GM18505 (cell line): ENCODE data around the gene KLHL4.
"Not testable (repeated sequence)": the region's sequence is repeated elsewhere in the genome, so short reads cannot be mapped to it uniquely, and the experiment has no call there.

Experiments used
- ATAC-seq: cut with Tn5 transposase; IDR thresholded peaks from one replicate; pipeline ENCODE4 v1.9.1; 2021; ENCODE audit not compliant: unreplicated experiment
- POLR2A ChIP-seq: IDR thresholded peaks from 4 replicates; pipeline ENCODE4 v1.6.1; 2011; ENCODE audit warnings: borderline replicate concordance; ENCODE audit not compliant: insufficient read depth, insufficient read length; ENCODE audit errors: extremely low read depth

The KLHL4 gene

GRCh38 chrX:87580862-87581261, 63.3 kb downstream of the KLHL4 start:
- TF ChIP-seq POLR2A, result no peak
- no peak for ATAC-seq

- TF ChIP-seq POLR2A, result no peak
- ATAC-seq, result no peak
These were observed 64.9 kb downstream of the KLHL4 start for GRCh38 chrX:87582453-87582852.

DNA sequence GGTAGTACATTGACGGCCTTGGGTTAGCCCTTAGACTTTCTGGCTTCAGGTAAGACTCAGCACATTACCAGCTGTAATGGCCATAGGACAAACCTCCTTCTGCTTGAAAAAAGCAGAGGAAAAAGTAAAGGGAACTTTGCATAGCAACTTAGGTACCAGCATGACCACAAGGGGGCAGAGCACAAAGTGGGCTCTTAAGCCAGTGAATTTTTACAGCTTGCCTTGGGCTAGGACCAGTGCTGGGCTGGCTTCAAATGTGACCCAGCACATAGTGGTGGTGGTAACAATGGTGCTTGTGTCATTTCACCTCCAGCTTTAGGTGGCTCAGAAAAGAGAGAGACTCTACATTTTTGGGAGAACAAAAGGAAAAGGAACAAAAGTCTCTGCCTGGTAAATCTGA, 66.1 kb downstream of the KLHL4 start:
- no peak for ATAC-seq
- no peak for TF ChIP-seq POLR2A

- TF ChIP-seq POLR2A, result no peak
- ATAC-seq, result no peak
These were observed 98.8 kb downstream of the KLHL4 start for GRCh38 chrX:87616371-87616770.

GRCh38 chrX:87621697-87622096, 104.1 kb downstream of the KLHL4 start:
- no peak for ATAC-seq
- TF ChIP-seq POLR2A, result no peak

GRCh38 chrX:87626996-87627395, 109.4 kb downstream of the KLHL4 start:
- no peak for TF ChIP-seq POLR2A
- ATAC-seq, result no peak

DNA sequence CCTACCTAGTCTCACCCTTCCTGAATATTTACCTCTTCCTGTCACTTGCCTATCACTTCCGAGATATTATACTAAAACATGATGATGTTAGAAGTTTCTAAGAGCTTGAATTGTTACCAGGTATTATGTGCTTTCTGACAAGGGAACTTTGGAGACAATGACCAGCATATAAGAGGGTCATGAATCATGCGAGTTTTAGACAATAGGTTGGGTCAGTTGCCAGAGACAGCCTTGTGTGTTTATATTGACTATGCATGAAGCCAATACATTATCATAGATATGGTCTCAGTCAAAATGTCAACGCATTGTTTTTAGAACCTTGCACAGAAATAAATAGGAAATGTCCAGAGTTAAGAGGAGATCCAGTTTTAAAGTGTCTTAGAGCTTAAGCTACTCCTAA, 116.8 kb downstream of the KLHL4 start:
- no peak for ATAC-seq
- TF ChIP-seq POLR2A, result no peak

GRCh38 chrX:87636533-87636932, 118.9 kb downstream of the KLHL4 start:
- no peak for ATAC-seq
- no peak for TF ChIP-seq POLR2A

DNA sequence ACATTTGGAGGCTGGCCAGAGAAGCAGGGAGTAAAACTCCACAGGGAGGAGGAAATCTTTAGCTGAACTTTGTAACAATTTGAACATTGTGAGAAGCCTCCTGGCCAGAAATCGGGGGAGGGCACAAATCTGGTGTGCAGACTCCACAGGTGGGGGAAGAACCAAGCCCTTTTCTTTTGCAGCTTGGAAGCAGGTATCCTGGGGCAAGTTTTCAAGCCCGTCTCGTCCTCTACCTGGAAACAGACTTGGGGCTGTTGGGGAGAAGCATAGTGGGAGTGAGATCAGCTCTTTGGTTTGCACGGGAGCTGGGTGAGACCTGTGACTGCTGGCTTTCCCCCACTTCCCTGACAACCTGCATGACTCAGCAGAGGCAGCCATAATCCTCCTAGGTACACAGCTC, 123.8 kb downstream of the KLHL4 start:
- ATAC-seq, result not testable (repeated sequence)

- ATAC-seq, result no peak
These were observed 144.2 kb downstream of the KLHL4 start for GRCh38 chrX:87661761-87662160.

DNA sequence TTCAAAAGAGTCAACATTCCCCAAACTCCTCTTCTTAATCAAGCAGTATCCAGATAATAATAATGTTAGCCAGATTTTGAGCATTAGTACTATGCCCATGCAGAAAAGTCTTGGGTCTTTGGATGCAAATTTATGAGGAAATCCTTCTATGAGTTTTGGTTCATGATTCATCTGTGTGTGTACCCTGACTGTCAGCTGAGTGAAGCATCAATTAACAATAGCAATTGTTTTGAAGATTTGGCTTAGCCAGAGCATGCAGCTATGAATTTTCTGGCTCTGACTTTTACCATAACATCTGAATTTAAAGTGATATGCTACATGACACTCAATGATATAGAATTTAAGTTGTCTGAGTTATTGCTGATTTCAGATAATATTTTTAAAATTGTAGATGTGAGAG, 145.8 kb downstream of the KLHL4 start:
- ATAC-seq, result no peak

More at GRCh38 chrX:87661761-87662160, 144.2 kb downstream of the KLHL4 start:
- TF ChIP-seq POLR2A, result no peak

GRCh38 chrX:87664381-87664780, 146.8 kb downstream of the KLHL4 start:
- no peak for ATAC-seq
- TF ChIP-seq POLR2A, result no peak

More for the DNA sequence above, 145.8 kb downstream of the KLHL4 start:
- TF ChIP-seq POLR2A, result no peak

GRCh38 chrX:87679849-87680248, 162.2 kb downstream of the KLHL4 start:
- TF ChIP-seq POLR2A, result no peak
- no peak for ATAC-seq

DNA sequence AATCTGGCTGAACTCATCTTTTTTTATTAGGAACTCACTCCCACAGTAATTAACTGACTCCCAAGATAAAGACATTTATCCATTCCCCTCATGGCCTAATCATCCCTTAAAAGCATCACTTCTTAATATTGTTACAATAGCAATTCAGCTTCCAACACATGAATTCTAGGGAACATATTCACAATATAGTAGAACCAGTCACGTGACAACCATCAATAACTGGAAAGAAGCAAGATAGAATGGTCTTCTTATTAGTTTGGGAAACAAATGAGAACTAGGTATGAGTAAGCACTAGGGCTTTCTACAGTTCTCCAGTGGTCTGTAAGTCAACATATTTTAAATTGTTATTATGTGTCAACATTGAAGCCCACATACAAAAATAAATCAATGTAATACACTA, 170.1 kb downstream of the KLHL4 start:
- ATAC-seq, result no peak
- no peak for TF ChIP-seq POLR2A

GRCh38 chrX:87688113-87688748, 170.6 kb downstream of the KLHL4 start:
- not testable (repeated sequence) for ATAC-seq

- ATAC-seq, result not testable (repeated sequence)
These were observed 171.6 kb downstream of the KLHL4 start for GRCh38 chrX:87689218-87689617.
